GM18858 (cell line): Measurements from ENCODE around the gene FKBP10.

Source experiments
- ATAC-seq: cut with Tn5 transposase; IDR thresholded peaks from one replicate; pipeline ENCODE4 v1.9.1; 2021; ENCODE audit not compliant: unreplicated experiment

FKBP10 gene

GRCh38 chr17:41782142-41782541 is 30.7 kb upstream of the FKBP10 start:
- no peak for ATAC-seq

DNA sequence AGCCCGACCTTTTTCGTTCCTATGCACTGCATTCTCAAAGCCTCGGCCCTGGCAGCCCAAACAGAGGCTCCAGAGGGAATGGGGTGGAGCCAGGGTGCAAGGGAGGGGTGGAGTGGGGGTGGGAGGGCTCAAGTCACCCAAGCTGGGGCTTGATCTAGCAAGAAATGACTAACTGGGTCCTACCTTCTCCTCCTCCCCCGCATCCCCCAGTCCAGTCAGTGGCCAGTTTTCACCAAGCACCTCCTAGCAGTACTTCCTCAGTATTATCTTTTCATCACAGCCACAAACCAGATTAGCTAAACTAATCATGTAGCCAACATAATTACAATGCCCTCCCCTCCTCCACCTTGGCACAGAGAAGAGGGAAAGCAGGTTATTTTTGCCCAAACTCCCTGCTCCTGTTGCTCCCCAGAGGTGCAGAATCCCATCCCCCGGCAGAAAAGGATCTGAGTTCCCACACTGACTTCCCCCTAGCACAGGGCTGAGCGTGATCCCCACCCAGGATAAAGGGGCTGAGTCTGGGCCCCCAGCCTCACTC is 28.5 kb upstream of the FKBP10 start:
- no peak for ATAC-seq

- no peak for ATAC-seq
Measured at GRCh38 chr17:41785091-41785858, 27.5 kb upstream of the FKBP10 start.

DNA sequence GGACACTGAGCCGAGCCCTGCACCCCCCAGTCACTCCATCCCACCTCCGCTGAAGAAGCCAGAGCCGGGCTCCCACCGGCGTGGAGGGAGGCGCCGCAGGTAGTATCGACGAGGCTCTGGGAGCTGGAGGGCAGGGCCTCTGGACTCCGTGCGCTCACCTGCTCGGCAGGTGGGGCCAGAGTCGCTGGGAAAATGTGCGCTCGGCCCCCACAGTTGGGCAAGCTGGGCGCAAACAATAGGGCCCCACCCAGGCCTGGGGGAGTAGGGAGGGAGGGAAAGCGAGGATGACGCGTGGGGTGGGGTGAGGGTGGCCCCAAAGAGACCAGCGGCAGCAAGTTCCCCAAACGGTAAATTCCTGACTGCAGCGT is 27.0 kb upstream of the FKBP10 start:
- no peak for ATAC-seq

DNA sequence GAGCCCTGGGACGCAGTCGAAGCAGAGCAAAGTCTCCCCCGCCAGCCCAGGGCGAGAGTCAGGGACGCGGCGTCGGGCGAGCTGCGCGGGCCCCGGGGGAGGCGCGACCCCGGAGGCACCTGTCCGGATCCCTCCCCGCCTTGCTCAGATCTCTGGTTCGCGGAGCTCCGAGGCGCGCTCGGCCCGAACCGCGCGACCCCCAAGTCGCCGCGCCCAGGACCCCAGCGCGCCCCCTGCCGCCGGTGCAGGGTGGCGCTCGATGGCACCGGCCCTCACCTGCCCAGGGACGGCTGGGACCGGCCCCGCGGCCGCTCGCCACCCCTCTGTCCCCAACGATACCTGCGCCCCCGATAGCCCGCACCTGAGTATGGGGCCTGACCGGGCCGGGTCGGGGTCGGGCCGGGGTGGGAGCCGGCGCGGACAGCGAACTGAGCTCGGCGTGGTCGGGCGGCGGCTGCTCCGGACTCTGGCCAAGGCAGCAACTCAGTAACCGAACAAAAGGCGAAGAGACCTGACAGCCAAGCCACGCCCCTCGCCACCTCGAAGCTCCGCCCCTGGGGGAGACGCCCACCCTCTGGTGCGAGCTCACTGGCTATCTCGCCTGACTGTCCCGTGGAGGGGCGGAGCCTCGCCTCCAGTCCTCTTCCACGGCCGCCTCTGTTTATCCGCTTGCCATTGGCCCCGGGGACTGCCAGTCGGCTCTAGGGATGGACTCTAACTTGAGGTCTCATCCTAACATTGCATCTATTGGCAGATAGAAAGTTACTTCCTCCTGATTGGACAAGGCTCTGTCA is 26.4 kb upstream of the FKBP10 start, which contains the start of gene JUP:
Gene JUP (minus strand): TSS at position 485 of the 794 bp plus-strand sequence. CDS start 14,857 bp downstream, outside the sequence.
- no peak for ATAC-seq

GRCh38 chr17:41787021-41787418 is 25.8 kb upstream of the FKBP10 start:
- ATAC-seq: no peak

DNA sequence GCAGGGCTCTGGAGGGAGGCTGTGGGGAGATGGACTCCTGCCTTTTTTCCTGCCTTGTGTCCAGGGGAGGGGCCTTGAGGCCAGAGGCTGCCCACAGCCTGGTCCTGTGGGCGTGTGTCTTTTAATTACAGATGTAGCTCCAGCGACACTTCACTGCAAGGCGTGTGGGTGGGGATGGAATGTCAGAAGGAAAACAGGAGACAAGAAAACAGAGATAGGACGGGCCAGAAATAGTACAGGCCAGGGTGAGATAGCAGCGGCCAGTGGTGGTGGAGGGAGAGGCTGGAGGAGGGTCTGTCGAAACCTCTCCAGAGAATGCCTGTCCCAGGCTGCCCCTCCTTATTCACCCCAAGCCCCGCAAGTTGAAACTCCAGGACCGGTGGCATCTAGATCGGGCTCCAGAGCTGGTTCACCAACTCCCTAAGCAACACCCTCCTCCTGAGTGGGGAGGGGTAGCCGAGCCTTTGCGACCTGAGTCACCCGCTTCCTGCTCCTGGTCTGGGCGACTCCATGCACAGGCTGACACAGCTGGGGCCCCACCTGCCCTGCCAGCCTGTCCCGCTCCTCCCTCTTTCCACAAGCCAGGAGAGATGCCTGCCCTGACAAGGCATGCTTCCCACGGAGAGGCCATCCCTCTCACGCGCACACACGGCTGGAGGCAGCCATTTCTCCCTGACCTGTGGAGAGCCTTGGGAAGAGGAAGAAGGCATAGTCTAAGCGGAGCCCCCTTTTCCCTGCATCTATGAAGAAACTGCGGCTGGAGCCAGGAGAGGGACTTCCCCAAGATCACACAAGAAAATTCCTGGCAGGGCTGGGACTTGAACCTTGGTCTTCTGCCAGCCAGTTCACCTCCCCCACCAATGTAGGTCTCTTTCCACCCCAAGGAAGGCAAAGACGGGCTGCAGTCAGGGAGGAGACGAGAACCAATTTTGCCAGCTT is 19.7 kb upstream of the FKBP10 start:
- ATAC-seq: no peak

GRCh38 chr17:41793784-41794539 is 18.8 kb upstream of the FKBP10 start:
- no peak for ATAC-seq

DNA sequence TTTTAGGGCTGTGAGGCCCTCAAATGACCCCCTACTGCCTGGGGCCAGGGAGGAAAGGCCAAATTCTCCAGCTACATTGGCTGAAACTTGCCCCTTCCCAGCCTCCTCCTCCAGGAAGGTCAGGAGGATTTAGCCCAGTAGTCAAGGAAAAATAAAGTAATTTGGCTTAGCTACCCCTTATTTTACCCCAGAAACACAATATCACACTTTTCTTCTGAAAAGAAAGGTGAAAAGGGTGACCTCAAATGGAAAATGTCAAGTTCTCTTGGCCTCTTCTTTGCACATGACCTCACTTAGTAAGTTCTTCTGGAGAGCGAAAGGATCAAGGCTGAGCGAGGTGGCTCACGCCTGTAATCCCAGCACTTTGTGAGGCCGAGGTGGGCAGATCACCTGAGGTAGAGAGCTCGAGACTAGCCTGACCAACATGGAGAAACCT is 18.2 kb upstream of the FKBP10 start:
- no peak for ATAC-seq

- no peak for ATAC-seq
Measured at GRCh38 chr17:41796121-41796895, 16.5 kb upstream of the FKBP10 start.

DNA sequence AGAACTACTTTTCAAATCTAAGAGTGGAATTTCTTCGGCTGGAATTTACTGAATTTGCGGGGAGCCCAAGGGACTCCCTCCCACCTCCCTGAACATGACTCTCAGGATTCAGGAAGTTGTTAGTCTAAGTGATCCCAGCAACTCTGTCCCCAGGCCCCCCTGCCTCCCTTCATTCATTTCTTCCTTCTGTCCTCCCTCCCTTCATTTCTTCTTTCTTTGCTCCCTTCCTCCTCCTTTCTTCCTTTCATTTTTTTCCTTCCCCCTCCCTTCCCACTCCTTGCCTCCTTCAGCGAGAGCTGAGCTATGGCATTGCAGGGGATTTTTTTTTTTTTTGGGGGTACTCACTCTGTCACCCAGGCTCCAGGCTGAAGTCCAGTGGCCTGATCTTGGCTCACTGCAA is 15.4 kb upstream of the FKBP10 start:
- no peak for ATAC-seq

DNA sequence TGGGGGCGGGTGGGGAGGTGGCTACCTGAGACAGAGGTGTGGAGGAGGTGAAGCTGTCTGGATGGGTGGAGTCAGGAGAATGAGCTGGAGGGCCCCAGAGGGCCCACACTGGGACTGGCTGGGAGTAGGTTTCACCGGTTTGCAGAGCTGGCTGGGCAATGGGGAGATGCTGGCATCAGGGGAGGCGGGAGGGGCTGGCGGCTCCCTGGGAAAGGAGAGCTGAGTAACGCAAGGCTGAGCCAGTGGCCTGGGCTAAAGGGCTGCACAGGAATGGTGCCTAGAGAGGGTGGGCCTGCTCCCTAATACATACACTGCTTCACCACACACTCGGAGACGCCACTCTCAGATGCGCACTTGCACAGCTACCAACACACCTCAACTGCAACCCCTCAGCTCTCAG is 13.4 kb upstream of the FKBP10 start:
- ATAC-seq: no peak

DNA sequence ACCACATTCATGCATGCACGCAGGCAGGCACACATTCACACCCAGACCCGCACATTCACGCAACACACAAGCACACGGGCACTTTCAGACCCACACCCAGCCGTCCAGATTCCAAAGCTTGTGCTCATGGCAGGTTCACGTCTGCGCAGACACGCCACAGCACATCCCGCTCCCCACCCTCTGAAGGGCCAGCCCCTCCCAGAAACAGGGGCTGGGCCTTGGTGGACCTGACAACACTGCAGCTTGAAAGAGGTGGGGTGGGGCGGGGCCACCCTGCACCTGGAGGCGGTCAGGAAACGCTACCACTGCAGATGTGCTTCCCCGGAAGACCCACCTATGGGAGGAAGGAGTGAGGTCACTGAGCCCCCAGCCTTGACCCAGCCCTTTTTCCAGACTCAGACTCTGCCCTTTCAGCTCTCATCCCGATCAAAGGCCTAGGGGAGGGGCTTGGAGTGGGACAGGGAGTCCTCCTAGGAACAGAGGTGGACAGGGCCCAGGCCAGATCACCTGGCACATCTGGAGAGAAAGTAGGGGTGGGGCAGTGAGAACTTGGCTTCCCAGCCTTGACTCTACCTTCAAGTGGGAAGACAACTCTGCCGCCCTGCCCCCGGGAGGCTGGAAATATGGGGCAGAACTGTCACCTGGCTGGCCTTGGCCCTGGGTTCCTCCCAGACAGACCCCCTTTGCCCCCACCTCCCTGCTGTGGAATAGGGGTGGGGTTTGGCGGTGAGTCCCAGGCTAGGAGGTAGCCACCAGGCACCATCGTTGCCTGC is 12.0 kb upstream of the FKBP10 start:
- no peak for ATAC-seq

DNA sequence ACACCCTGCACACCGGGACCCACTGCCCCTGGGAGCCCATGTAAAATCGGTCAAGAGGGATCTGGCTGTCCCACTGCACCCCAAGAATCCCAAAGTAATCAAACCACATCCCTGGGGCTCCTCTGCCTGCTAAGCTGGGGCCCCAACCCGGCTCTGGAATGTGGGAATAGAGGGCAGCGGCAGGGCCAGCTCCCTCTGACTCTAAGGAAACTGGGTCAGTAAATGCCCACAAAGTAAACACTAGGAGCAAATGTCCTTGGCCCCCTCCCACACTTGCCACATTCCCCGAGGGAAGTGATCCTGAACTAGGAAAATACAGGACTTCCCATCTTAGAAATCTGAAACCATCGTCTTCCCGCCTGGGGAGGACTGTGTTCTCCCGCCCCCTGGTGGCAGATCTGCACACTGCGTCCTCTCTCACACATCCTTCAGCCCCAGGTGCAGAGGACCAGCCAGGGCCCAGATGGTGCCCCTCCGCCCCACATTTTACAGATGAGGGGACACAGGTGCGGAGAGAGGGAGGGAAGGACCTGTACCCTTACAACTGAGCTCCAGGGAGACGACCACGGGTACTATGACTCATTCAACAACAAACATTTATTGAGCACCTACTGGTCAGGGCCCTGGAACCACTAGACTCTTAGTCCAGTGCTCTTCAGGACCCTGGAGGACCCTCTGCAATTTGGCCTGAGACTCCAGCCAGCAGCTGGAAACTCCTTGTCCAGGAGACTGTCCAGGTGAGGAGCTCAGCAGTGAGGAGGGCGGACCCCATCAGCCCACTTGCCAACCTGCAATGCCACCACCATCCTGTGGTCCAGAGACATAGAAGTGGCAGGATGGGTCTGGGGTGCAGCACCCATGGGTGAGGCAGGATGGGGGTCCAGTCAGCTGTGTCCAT is 11.2 kb upstream of the FKBP10 start:
- no peak for ATAC-seq

DNA sequence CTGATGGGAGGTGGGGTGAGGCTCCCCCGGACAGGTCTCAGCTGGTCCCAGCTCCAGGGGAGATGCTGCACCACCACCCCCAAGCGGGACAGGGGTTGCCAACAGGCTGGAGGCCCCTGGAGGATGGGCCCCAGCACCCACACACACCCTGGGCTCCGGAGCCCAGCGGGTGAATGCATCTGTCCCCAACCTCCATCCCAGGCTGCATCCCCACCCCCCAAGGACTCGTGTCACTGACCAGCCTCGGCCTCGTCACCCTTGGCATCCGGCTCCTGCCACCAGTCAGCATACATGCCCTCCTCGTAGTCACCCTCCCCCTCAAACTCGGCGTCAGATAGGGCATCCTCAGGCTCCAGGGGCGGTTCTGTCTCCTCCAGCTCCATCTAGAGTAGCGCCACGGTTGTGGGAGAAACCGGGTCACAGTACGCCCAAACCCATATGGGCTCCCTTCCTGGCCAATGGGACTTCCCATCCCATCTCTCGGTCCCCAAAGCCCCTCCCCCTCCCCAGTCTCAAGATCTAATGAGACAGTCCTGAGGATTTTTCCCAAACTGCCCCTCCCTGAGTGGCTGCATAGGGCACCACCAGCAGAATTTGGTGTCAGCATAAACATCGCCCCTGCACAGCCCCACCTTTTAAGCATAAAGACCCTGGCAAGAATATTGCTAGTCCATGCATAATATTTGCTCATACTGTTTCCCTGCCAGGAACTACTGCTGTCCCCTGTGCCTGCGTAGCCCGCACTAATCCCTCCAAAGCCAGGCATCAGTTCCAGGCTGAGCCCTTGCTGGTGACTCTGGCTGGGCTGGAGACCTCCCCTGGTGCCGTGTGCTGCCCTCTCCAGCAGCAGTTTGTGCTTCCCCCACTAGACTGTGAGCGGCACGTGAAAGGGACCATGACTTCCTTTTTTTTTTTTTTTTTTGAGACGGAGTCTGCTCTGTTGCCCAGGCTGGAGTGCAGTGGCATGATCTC is 9.5 kb upstream of the FKBP10 start:
- ATAC-seq: no peak

DNA sequence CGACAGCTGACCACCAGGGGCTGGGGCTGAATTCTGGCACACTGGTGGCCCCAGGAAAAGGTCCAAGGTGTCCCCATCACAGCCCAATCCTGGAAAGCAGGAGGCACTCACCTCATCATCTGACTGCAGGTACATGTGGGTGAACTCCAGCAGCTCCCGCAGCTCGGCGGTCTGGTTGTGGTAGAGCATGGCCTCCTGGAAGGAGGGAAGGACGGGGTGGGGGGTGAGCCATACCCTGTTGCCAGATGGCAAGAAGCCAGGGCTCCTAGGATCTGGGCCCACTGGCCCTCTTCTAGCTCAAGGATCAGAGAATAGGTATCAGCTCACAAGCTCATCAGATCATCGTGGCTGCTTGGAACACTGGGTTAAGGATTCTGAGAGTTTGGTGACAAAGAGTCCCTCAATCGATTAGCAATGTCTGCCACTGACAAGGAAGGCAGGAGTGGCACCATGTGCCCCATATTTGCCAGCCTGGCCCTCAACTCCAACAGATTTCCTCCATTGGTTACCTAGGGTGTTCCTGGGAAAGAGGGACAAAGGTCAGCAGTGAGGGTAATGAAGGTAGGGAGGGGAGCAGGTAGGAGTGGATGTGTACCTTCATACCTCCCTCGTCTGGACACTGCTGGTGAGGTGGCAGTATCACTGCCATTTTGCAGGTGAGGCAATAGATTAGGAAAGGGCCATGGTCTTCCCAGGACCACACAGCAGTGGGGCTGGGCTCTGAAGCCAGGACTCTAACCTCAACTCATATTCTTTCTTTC is 5.9 kb upstream of the FKBP10 start:
- no peak for ATAC-seq
